Esophagus squamous epithelium (tissue), 4 donors: ENCODE results near the gene CBX5.

ENCODE experiments used
- CTCF ChIP-seq, 6 experiments: fragments of 450-650 bp in 4 of 6; fragments of 200-600 bp in 2 of 6; sonication (generic) in 2 of 6; IDR thresholded peaks; one replicate each; pipeline ENCODE4 v1.5.1; 2016 to 2019; ENCODE audit warnings: antibody characterized with exemption in 6 of 6, mild to moderate bottlenecking in 4 of 6, moderate library complexity in 4 of 6
- POLR2A ChIP-seq, 4 donors: fragments of 450-650 bp; IDR thresholded peaks; one replicate each; pipeline ENCODE4 v1.6.1; 2017; ENCODE audit warnings: antibody characterized with exemption in 4 of 4, mild to moderate bottlenecking in 4 of 4, moderate library complexity in 3 of 4

GRCh38 chr12:54229624-54230212 is 50.2 kb downstream of the CBX5 start:
- no peak for TF ChIP-seq CTCF (IDR thresholded peaks at IDR 0.05)
- TF ChIP-seq POLR2A (IDR thresholded peaks at IDR 0.05), result no peak
